ENCODE results near the gene FGF10. TPM values are rescaled to one million over a fixed set of nuclear protein-coding genes. Genes with fewer than 3 reads are reported as not detected.
A peak's percentile ranks its signal among the peaks of the same experiment; 100 is the strongest.

The FGF10 gene
- total RNA-seq, 1 donor from 2014 or later, result 1.6 TPM

- DNase-seq (no peak), ATAC-seq (ENCODE audit: poor library complexity) (no peak)
- intact Hi-C loops (cut with DNase I), result no loop called here
These were observed 27.7 kb downstream of the FGF10 start for GRCh38 chr5:44361342-44362001.

- ATAC-seq (ENCODE audit: poor library complexity), result no peak
- no peak for DNase-seq
- intact Hi-C loops (cut with DNase I), result no loop called here
These were observed 28.3 kb downstream of the FGF10 start for GRCh38 chr5:44360919-44361318.

GRCh38 chr5:44358421-44358820 lies 30.8 kb downstream of the FGF10 start:
- DNase-seq, result no peak
- no peak for ATAC-seq (ENCODE audit: poor library complexity)
- intact Hi-C loops (cut with DNase I), result no loop called here

GRCh38 chr5:44356231-44356630 lies 33.0 kb downstream of the FGF10 start:
- ATAC-seq (ENCODE audit: poor library complexity), result no peak
- intact Hi-C loops (cut with DNase I), result no loop called here
- DNase-seq, result no peak

GRCh38 chr5:44345871-44346270 lies 43.3 kb downstream of the FGF10 start:
- ATAC-seq (ENCODE audit: poor library complexity), result no peak
- DNase-seq, result no peak
- intact Hi-C loops (cut with DNase I), result no loop called here

GRCh38 chr5:44336708-44337107 lies 52.5 kb downstream of the FGF10 start:
- ATAC-seq (ENCODE audit: poor library complexity) (no peak), DNase-seq (no peak)
- intact Hi-C loops (cut with DNase I), result no loop called here

- intact Hi-C loops (cut with DNase I), result loop anchor here (5.0 kb wide), 1 partner anchor 602 kb away; no protein-coding TSS in a partner anchor
- no peak for DNase-seq
- ATAC-seq (ENCODE audit: poor library complexity), result no peak
These were observed 54.6 kb downstream of the FGF10 start for GRCh38 chr5:44334622-44335021.

GRCh38 chr5:44332285-44332971 lies 56.8 kb downstream of the FGF10 start:
- intact Hi-C loops (cut with DNase I), result loop anchor here (5.0 kb wide), 1 partner anchor 600 kb away; no protein-coding TSS in a partner anchor
- no peak for DNase-seq
- peak; percentile 74 for ATAC-seq (ENCODE audit: poor library complexity)

- DNase-seq (no peak), ATAC-seq (ENCODE audit: poor library complexity) (peak; percentile 52)
- intact Hi-C loops (cut with DNase I), result loop anchor here (5.0 kb wide), 1 partner anchor 599 kb away; no protein-coding TSS in a partner anchor
These were observed 57.7 kb downstream of the FGF10 start for GRCh38 chr5:44331471-44332050.

- ATAC-seq (ENCODE audit: poor library complexity) (no peak), DNase-seq (no peak)
- intact Hi-C loops (cut with DNase I), result loop anchor here (5.0 kb wide), 1 partner anchor 597 kb away; no protein-coding TSS in a partner anchor
These were observed 59.5 kb downstream of the FGF10 start for GRCh38 chr5:44329716-44330115.

GRCh38 chr5:44321144-44321725 lies 68.0 kb downstream of the FGF10 start:
- ATAC-seq (ENCODE audit: poor library complexity), result no peak
- no peak for DNase-seq
- intact Hi-C loops (cut with DNase I), result no loop called here

- ATAC-seq (ENCODE audit: poor library complexity), result no peak
- intact Hi-C loops (cut with DNase I), result no loop called here
- no peak for DNase-seq
These were observed 69.0 kb downstream of the FGF10 start for GRCh38 chr5:44320188-44320587.

GRCh38 chr5:44318883-44319282 lies 70.3 kb downstream of the FGF10 start:
- ATAC-seq (ENCODE audit: poor library complexity) (no peak), DNase-seq (no peak)
- intact Hi-C loops (cut with DNase I), result no loop called here

- DNase-seq, result no peak
- intact Hi-C loops (cut with DNase I), result no loop called here
- ATAC-seq (ENCODE audit: poor library complexity), result no peak
These were observed 76.8 kb downstream of the FGF10 start for GRCh38 chr5:44312374-44312773.

GRCh38 chr5:44300551-44300950 lies 88.7 kb downstream of the FGF10 start:
- DNase-seq (no peak), ATAC-seq (ENCODE audit: poor library complexity) (no peak)

GRCh38 chr5:44299394-44299793 lies 89.8 kb downstream of the FGF10 start:
- ATAC-seq (ENCODE audit: poor library complexity), result no peak
- DNase-seq, result no peak
- intact Hi-C loops (cut with DNase I), result no loop called here

More at GRCh38 chr5:44300551-44300950, 88.7 kb downstream of the FGF10 start:
- intact Hi-C loops (cut with DNase I), result no loop called here

GRCh38 chr5:44294516-44294915 lies 94.7 kb downstream of the FGF10 start:
- peak; percentile 70 for DNase-seq
- intact Hi-C loops (cut with DNase I), result no loop called here
- no peak for ATAC-seq (ENCODE audit: poor library complexity)

GRCh38 chr5:44292736-44293135 lies 96.5 kb downstream of the FGF10 start:
- intact Hi-C loops (cut with DNase I), result no loop called here
- ATAC-seq (ENCODE audit: poor library complexity), result peak; percentile 27
- no peak for DNase-seq

- no peak for ATAC-seq (ENCODE audit: poor library complexity)
- intact Hi-C loops (cut with DNase I), result no loop called here
- no peak for DNase-seq
These were observed 110.8 kb downstream of the FGF10 start for GRCh38 chr5:44278469-44278868.

- intact Hi-C loops (cut with DNase I), result no loop called here
- ATAC-seq (ENCODE audit: poor library complexity) (no peak), DNase-seq (no peak)
These were observed 113.3 kb downstream of the FGF10 start for GRCh38 chr5:44275908-44276307.

All from Right ventricle myocardium superior (tissue), 1 donor.